CD14-positive monocyte (primary cell): Measurements from ENCODE around the gene CNPY1. TPM values are rescaled to one million over a fixed set of nuclear protein-coding genes. Genes with fewer than 3 reads are reported as not detected.

ENCODE experiments used
- DNase-seq, 3 donors: peaks; one replicate each; pipeline ENCODE4 v3.0.0-alpha.2; 2011 to 2022
- H2AFZ ChIP-seq: 2 replicates; pipeline ENCODE4 v1.6.0; 2012; ENCODE audit warnings: mild to moderate bottlenecking, low read depth, low read length, inconsistent platforms; ENCODE audit not compliant: insufficient read depth, poor library complexity, severe bottlenecking
- H3K27ac ChIP-seq, 2 donors: 1 replicate in 1 of 2; 2 replicates in 1 of 2; pipeline ENCODE4 v1.5.1; 2012 to 2013; ENCODE audit warnings: low read length in 2 of 2, control low read depth in 1 of 2, inconsistent platforms in 1 of 2, low read depth in 1 of 2, mild to moderate bottlenecking in 1 of 2
- H3K27me3 ChIP-seq, 2 donors: one replicate each; pipeline versions ENCODE4 v1.6.0 to v1.6.1; 2011 to 2013; ENCODE audit warnings: low read length in 2 of 2; ENCODE audit not compliant: control insufficient read depth in 2 of 2, insufficient read depth in 2 of 2
- H3K36me3 ChIP-seq, 2 donors: replicated peaks in 1 of 2; 1 replicate in 1 of 2; 2 replicates in 1 of 2; pipeline versions ENCODE4 v1.5.1 to v1.6.1; 2012 to 2013; ENCODE audit warnings: low read length in 2 of 2, control low read depth in 1 of 2, inconsistent platforms in 1 of 2, mild to moderate bottlenecking in 1 of 2; ENCODE audit not compliant: insufficient read depth in 2 of 2, control insufficient read depth in 1 of 2
- H3K4me1 ChIP-seq, 2 donors: 1 replicate in 1 of 2; 2 replicates in 1 of 2; pipeline versions ENCODE4 v1.5.1 to v1.6.1; 2012 to 2013; ENCODE audit warnings: low read length in 2 of 2, control low read depth in 1 of 2, inconsistent platforms in 1 of 2, mild to moderate bottlenecking in 1 of 2, moderate library complexity in 1 of 2; ENCODE audit not compliant: insufficient read depth in 2 of 2, control insufficient read depth in 1 of 2
- H3K4me2 ChIP-seq: replicated peaks from 2 replicates; pipeline ENCODE3; 2012; ENCODE audit warnings: low read length, moderate library complexity, mild to moderate bottlenecking; ENCODE audit not compliant: poor library complexity, severe bottlenecking; ENCODE audit errors: extremely low read depth
- H3K4me3 ChIP-seq, 3 experiments: fragments of 200-600 bp in 1 of 3; sonication (generic) in 1 of 3; replicated peaks in 1 of 3; 1 replicate in 2 of 3; 2 replicates in 1 of 3; pipeline ENCODE4 v1.5.1; 2011 to 2013; ENCODE audit warnings: low read length in 3 of 3, mild to moderate bottlenecking in 3 of 3, control low read depth in 2 of 3, low read depth in 2 of 3, inconsistent platforms in 1 of 3, moderate library complexity in 1 of 3
- H3K79me2 ChIP-seq: 2 replicates; pipeline ENCODE4 v1.6.0; 2012; ENCODE audit warnings: mild to moderate bottlenecking, control low read depth, inconsistent platforms, low read length, moderate library complexity; ENCODE audit not compliant: insufficient read depth
- H3K9ac ChIP-seq: 2 replicates; pipeline ENCODE4 v1.6.0; 2017; ENCODE audit warnings: low read length, mild to moderate bottlenecking; ENCODE audit not compliant: insufficient read depth, poor library complexity, severe bottlenecking
- H3K9me3 ChIP-seq, 2 donors: replicated peaks in 1 of 2; 1 replicate in 1 of 2; 2 replicates in 1 of 2; pipeline versions ENCODE4 v1.5.1 to v1.6.1; 2012 to 2013; ENCODE audit warnings: low read length in 2 of 2, control low read depth in 1 of 2; ENCODE audit not compliant: control insufficient read depth in 1 of 2, insufficient read depth in 1 of 2
- H4K20me1 ChIP-seq: 2 replicates; pipeline ENCODE4 v1.6.0; 2012; ENCODE audit warnings: mild to moderate bottlenecking, low read length, control low read depth, moderate library complexity; ENCODE audit not compliant: insufficient read depth
- H3K27ac Mint-ChIP-seq, 7 donors: one replicate each; pipeline ENCODE4 v1.8.0; 2020; ENCODE audit warnings: mild to moderate bottlenecking in 7 of 7, mixed read lengths in 7 of 7, moderate library complexity in 6 of 7, inconsistent platforms in 2 of 7
- H3K27me3 Mint-ChIP-seq, 3 donors: one replicate each; pipeline ENCODE4 v1.8.0; 2021 to 2022; ENCODE audit warnings: low read depth in 3 of 3, mild to moderate bottlenecking in 3 of 3, mixed read lengths in 3 of 3, moderate library complexity in 3 of 3, inconsistent platforms in 1 of 3
- H3K36me3 Mint-ChIP-seq, 2 donors: one replicate each; pipeline ENCODE4 v1.8.0; 2020; ENCODE audit warnings: mixed read lengths in 2 of 2, inconsistent platforms in 1 of 2, mild to moderate bottlenecking in 1 of 2
- H3K4me1 Mint-ChIP-seq: one replicate; pipeline ENCODE4 v1.8.0; 2020; ENCODE audit warnings: mild to moderate bottlenecking, mixed read lengths
- H3K4me3 Mint-ChIP-seq, 2 donors: one replicate each; pipeline ENCODE4 v1.8.0; 2020; ENCODE audit warnings: mild to moderate bottlenecking in 2 of 2, mixed read lengths in 2 of 2, moderate library complexity in 1 of 2
- H3K9me3 Mint-ChIP-seq, 7 donors: one replicate each; pipeline ENCODE4 v1.8.0; 2020 to 2022; ENCODE audit warnings: mixed read lengths in 7 of 7, mild to moderate bottlenecking in 6 of 7, moderate library complexity in 6 of 7, inconsistent platforms in 2 of 7
- WGBS: methylation state at CpG from one replicate; pipeline ENCODE4 v1.1.5; 2013; ENCODE audit warnings: missing lambda C conversion rate; ENCODE audit not compliant: insufficient coverage; 5-methylcytosine and 5-hydroxymethylcytosine counted together
- intact Hi-C, 2 donors: fragments of 100-400 bp; cut with micrococcal nuclease; formaldehyde crosslinking; loops; one replicate each; pipeline versions ENCODE4 v1.15.0 to v1.15.1; 2023
- polyA plus RNA-seq, 3 donors: library from polyadenylated mRNA; depleted of rRNA in 1 of 3; unstranded in 2 of 3; stranded (reverse) in 1 of 3; fragments of 300-500 nt in 2 of 3; fragments of >200 nt in 1 of 3; fragmentation: Illumina TruSeq in 2 of 3; gene quantifications; 1 replicate in 2 of 3; 2 replicates in 1 of 3; pipeline ENCODE4 v1.2.3, GENCODE V29; 2012 to 2021
- TF ChIP-seq, protein P1 (sequence below): fragments of 200-600 bp; IDR thresholded peaks from one replicate; pipeline ENCODE4 v1.8.0; 2022; ENCODE audit warnings: antibody characterized with exemption, mild to moderate bottlenecking

Gene CNPY1
- polyA plus RNA-seq, 3 donors = not detected

DNA sequence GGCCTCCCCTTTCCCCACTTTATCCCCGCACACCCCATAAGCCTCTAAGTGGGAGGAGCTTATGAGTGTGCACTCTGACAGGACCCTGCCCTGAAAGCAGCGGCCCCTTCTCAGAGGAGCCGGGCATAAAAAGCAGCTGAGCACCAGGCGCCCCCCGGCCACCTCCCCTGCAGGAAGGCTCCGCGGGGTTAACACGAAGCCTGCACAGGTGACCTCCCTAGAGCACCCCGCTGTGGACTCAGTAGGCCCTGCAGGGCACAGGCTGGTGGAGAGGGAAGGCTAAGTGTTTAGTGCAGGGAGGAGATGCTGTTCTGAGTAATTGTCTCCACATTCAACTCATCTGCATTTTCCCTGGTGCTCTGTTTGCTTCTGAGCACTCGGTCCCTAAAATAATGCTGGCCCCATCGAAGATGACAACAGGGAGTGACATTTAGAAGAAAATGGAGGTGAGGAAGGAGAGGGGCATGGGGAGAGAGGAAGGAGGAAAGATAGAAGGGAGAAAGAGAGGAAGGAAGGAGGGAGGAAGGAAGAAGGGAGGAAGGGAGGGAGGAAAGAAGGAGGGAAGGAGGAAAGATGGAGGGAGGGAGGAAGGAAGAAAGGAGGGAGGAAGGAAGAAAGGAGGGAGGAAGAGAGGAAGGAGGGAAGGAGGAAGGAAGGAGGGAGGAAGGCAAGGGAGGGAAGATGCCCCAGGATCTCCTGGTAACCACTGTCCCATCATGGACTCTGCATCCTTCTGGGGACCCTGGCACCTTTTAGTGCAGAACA, 25.4 kb upstream of the CNPY1 start:
- Histone ChIP-seq H3K4me3 (no peak overlapping the region), H2AFZ (no peak overlapping the region), H3K27ac (no peak overlapping the region), H3K36me3 (no peaks in the 10 kb centered on the region), H3K9me3 (no peaks in the 10 kb centered on the region), H3K79me2 (no peaks in the 10 kb centered on the region), H3K4me2 (no peak overlapping the region), H3K4me1 (peaks cover 7% of the 10 kb centered on the region in 2 donors), H3K27me3 (no peaks in the 10 kb centered on the region), H3K9ac (no peak overlapping the region), H4K20me1 (no peaks in the 10 kb centered on the region)
- peaks cover 14% of the 10 kb centered on the region for H3K4me1 Mint-ChIP-seq
- intact Hi-C loops = no loop called here
- no peaks in the 10 kb centered on the region for H3K36me3 Mint-ChIP-seq
- peaks cover 0 to 2% (median 0%) of the 10 kb centered on the region in 7 donors for H3K9me3 Mint-ChIP-seq
- no CpG with 5 or more reads among the region's 11 CpGs for WGBS
- H3K27ac Mint-ChIP-seq = peak overlapping the region in 1 of 7 donors; percentile 24
- DNase-seq = no peak
- TF ChIP-seq, protein P1, sequence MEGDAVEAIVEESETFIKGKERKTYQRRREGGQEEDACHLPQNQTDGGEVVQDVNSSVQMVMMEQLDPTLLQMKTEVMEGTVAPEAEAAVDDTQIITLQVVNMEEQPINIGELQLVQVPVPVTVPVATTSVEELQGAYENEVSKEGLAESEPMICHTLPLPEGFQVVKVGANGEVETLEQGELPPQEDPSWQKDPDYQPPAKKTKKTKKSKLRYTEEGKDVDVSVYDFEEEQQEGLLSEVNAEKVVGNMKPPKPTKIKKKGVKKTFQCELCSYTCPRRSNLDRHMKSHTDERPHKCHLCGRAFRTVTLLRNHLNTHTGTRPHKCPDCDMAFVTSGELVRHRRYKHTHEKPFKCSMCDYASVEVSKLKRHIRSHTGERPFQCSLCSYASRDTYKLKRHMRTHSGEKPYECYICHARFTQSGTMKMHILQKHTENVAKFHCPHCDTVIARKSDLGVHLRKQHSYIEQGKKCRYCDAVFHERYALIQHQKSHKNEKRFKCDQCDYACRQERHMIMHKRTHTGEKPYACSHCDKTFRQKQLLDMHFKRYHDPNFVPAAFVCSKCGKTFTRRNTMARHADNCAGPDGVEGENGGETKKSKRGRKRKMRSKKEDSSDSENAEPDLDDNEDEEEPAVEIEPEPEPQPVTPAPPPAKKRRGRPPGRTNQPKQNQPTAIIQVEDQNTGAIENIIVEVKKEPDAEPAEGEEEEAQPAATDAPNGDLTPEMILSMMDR = no peak
- peaks cover 0 to 21% (median 17%) of the 10 kb centered on the region in 3 donors for H3K27me3 Mint-ChIP-seq
- peak overlapping the region in 1 of 2 donors; percentile 30 for H3K4me3 Mint-ChIP-seq

DNA sequence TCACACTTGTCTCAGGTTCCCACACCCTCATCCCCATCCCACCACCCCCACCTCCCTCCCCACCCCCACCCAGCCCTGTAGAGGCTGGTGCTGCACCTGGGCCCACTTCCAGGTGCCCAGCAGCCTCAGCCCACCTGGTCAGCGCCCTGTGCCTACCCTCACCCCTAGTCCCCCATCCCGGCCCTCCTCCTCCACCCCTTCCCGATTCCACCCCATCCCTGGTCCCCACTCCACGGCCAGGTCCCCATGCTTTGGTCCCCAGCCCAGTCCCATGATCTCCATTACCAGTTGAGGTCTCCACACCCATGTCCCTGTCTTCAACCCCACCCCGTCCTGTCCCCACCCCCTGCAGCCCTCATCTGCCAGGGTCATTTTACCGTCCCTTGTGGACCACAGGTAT, 24.6 kb upstream of the CNPY1 start:
- Histone ChIP-seq H3K4me2 (no peak overlapping the region), H3K27ac (no peak overlapping the region), H2AFZ (no peak overlapping the region), H4K20me1 (no peaks in the 10 kb centered on the region), H3K9me3 (no peaks in the 10 kb centered on the region), H3K79me2 (no peaks in the 10 kb centered on the region), H3K36me3 (no peaks in the 10 kb centered on the region), H3K9ac (no peak overlapping the region), H3K4me3 (no peak overlapping the region), H3K27me3 (no peaks in the 10 kb centered on the region), H3K4me1 (peaks cover 3% of the 10 kb centered on the region in 2 donors)
- intact Hi-C loops = no loop called here
- H3K4me3 Mint-ChIP-seq = no peak overlapping the region
- no peak overlapping the region for H3K27ac Mint-ChIP-seq
- DNase-seq = no peak
- peaks cover 10% of the 10 kb centered on the region for H3K4me1 Mint-ChIP-seq
- no peaks in the 10 kb centered on the region for H3K36me3 Mint-ChIP-seq
- peaks cover 0 to 2% (median 0%) of the 10 kb centered on the region in 7 donors for H3K9me3 Mint-ChIP-seq
- TF ChIP-seq, protein P1 = no peak
- WGBS = 88% methylated on average over 4 of the region's 6 CpGs
- peaks cover 0 to 21% (median 15%) of the 10 kb centered on the region in 3 donors for H3K27me3 Mint-ChIP-seq
